ENCODE data around the gene BABAM2. TPM values are rescaled to one million over a fixed set of nuclear protein-coding genes. Genes with fewer than 3 reads are reported as not detected.

BABAM2 gene
- total and polyA plus RNA-seq, 9 of the 15 experiments (the other 6 are each of a cell fraction or from before 2014, with no cell fraction given) = 10.9 to 37.4 (median 25.6) TPM

DNA sequence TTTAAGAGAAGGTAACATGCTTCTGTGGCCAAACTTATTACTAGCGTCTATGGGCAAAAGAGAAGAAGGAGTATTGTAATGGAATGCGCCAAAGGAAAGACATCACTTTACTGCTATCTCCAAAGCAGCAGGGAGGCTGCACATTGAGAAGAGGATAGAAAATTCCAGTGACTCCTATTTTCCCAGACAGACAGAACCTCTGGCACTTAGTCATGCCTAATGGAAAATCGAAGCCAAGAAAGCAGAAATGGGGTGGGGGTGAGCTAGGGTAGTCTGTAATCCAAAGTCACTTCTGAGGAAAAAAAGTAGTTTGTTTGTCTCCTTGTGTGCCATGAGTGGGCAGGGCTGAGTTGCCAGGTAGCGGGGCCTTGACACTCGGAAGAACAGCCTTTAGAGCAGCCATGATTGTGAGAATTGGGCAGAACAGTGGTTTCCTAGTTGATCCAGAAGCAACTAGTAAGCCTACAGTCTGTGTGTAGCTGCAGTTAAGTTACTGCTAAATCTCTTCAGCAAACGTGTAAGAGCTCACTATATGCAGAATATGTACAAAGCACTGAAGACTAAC, 422.8 kb downstream of the BABAM2 start:
- Histone ChIP-seq H3K36me3 (ENCODE audit: control insufficient read depth, insufficient read depth, low read length) (no peaks in the 10 kb centered on the region), H3K9me1 (ENCODE audit: control insufficient read depth, insufficient read depth, low read length) (no peaks in the 10 kb centered on the region), H3K4me2 (ENCODE audit: insufficient read depth, low read length) (no peak overlapping the region), H3K9me3 (replicated peaks; ENCODE audit: control insufficient read depth, insufficient read depth, low read depth, low read length) (no peaks in the 10 kb centered on the region), H3K4me1 (replicated peaks in 1 of 2; ENCODE audit: control insufficient read depth in 2 of 2, insufficient read depth in 2 of 2, low read length in 2 of 2) (0 out of 5 replicates have a peak, but pooled peaks cover 0 to 5% of the 10 kb centered on the region in 2 experiments), H3K27ac (ENCODE audit: extremely low read depth, low read depth, low read length) (no peak overlapping the region), H3K27me3 (ENCODE audit: control insufficient read depth in 2 of 2, insufficient read depth in 2 of 2, low read length in 2 of 2) (no peaks in the 10 kb centered on the region), H2AFZ (ENCODE audit: low read depth, low read length) (no peak overlapping the region), H3K79me2 (ENCODE audit: control insufficient read depth, insufficient read depth, low read length) (no peaks in the 10 kb centered on the region), H4K20me1 (replicated peaks; ENCODE audit: control insufficient read depth, insufficient read depth, low read length) (no peaks in the 10 kb centered on the region), H3K9ac (ENCODE audit: insufficient read depth in 1 of 2, low read depth in 2 of 2, low read length in 2 of 2) (no peak overlapping the region), H3K4me3 (no peak overlapping the region)
- ATAC-seq = no peak
- no TSS peak for BruUV-seq (replicated peaks)
- DNase-seq (ENCODE audit: extremely low read depth in 1 of 4, low spot score in 3 of 4) = no peak
- TF ChIP-seq HNRNPL (IDR thresholded peaks at IDR 0.05; ENCODE audit: low read depth, low read length) (no peak), ZBTB1 (CRISPR knock-in tag; IDR thresholded peaks at IDR 0.05; ENCODE audit: borderline replicate concordance, low read depth) (no peak), ZNF436 (CRISPR knock-in tag; IDR thresholded peaks at IDR 0.05) (no peak), DIDO1 (tag; IDR thresholded peaks at IDR 0.05; ENCODE audit: low read depth) (no peak), CEBPG (CRISPR knock-in tag; IDR thresholded peaks at IDR 0.05) (no peak), CEBPG (tag; conservative IDR thresholded peaks at IDR 0.05 in 1 of 2, IDR thresholded peaks at IDR 0.05 in 1 of 2) (no peak), TRIM28 (IDR thresholded peaks at IDR 0.05) (no peak), SAP30 (IDR thresholded peaks at IDR 0.05; ENCODE audit: borderline replicate concordance, insufficient read depth, low read depth, low read length, poor library complexity, severe bottlenecking) (no peak), SP1 (CRISPR knock-in tag; IDR thresholded peaks at IDR 0.05) (no peak)
- TF ChIP-seq, protein P1, sequence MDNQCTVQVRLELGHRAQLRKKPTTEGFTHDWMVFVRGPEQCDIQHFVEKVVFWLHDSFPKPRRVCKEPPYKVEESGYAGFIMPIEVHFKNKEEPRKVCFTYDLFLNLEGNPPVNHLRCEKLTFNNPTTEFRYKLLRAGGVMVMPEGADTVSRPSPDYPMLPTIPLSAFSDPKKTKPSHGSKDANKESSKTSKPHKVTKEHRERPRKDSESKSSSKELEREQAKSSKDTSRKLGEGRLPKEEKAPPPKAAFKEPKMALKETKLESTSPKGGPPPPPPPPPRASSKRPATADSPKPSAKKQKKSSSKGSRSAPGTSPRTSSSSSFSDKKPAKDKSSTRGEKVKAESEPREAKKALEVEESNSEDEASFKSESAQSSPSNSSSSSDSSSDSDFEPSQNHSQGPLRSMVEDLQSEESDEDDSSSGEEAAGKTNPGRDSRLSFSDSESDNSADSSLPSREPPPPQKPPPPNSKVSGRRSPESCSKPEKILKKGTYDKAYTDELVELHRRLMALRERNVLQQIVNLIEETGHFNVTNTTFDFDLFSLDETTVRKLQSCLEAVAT (IDR thresholded peaks at IDR 0.05) = no peak
- WGBS (ENCODE audit: insufficient coverage, low coverage, missing lambda C conversion rate) = 51% methylated on average over 6 of the region's 6 CpGs
- ChIA-PET POLR2A (interaction anchor here (0.7 kb wide), 1 partner anchor 945 kb away, joined by 4 read pairs; no protein-coding TSS in a partner anchor), CTCF (ENCODE audit: low intra/inter-chr PET ratio) (no interaction called here)
- FAIRE-seq = no peak
- intact Hi-C loops (cut with micrococcal nuclease) = no loop called here
- in situ Hi-C loops (cut with MboI) = no loop called here
